Activated B cell treated with CpG ODN at 0.5 μM for 24 hours (primary cell): Measurements from ENCODE around the gene PFDN1. TPM values are rescaled to one million over a fixed set of nuclear protein-coding genes. Genes with fewer than 3 reads are reported as not detected.

ENCODE experiments used
- ATAC-seq: fragments of 200-7000 bp; cut with Tn5 transposase; one replicate; pipeline ENCODE4 v1.10.0; 2021; ENCODE audit warnings: low read depth, mild to moderate bottlenecking, moderate library complexity
- CTCF ChIA-PET: fragments of 350-600 bp; sonication (Branson Sonifier 250); formaldehyde crosslinking; loops from one replicate; lab custom pipeline; 2021; ENCODE audit warnings: antibody characterized with exemption; lab: Charles Lee
- POLR2A ChIA-PET: fragments of 350-600 bp; sonication (Branson Sonifier 250); formaldehyde crosslinking; loops from one replicate; lab custom pipeline; 2021; ENCODE audit warnings: antibody characterized with exemption; lab: Charles Lee
- DNase-seq: peaks from one replicate; pipeline ENCODE4 v3.0.0; 2022
- H3K27ac Mint-ChIP-seq: one replicate; pipeline ENCODE4 v1.8.0; 2020; ENCODE audit warnings: mixed read lengths
- H3K27me3 Mint-ChIP-seq: one replicate; pipeline ENCODE4 v1.8.0; 2021; ENCODE audit warnings: mixed read lengths
- H3K36me3 Mint-ChIP-seq: one replicate; pipeline ENCODE4 v1.8.0; 2021; ENCODE audit warnings: low read depth, mixed read lengths
- H3K4me1 Mint-ChIP-seq: one replicate; pipeline ENCODE4 v1.8.0; 2021; ENCODE audit warnings: mixed read lengths
- H3K4me3 Mint-ChIP-seq: one replicate; pipeline ENCODE4 v1.8.0; 2020; ENCODE audit warnings: mild to moderate bottlenecking, mixed read lengths
- H3K9me3 Mint-ChIP-seq: one replicate; pipeline ENCODE4 v1.8.0; 2020; ENCODE audit warnings: mixed read lengths
- intact Hi-C: fragments of 100-400 bp; cut with micrococcal nuclease; formaldehyde crosslinking; loops from one replicate; pipeline ENCODE4 v1.15.1; 2024
- total RNA-seq: library from RNA; stranded (reverse); gene quantifications from 2 replicates; pipeline ENCODE4 v1.2.3, GENCODE V29; 2022
- TF ChIP-seq, protein P1 (sequence below): fragments of 200-600 bp; IDR thresholded peaks from one replicate; pipeline ENCODE4 v1.8.0; 2022; ENCODE audit warnings: antibody characterized with exemption, mild to moderate bottlenecking

The PFDN1 gene
- total RNA-seq, 1 donor from 2014 or later = 38.2 TPM

DNA sequence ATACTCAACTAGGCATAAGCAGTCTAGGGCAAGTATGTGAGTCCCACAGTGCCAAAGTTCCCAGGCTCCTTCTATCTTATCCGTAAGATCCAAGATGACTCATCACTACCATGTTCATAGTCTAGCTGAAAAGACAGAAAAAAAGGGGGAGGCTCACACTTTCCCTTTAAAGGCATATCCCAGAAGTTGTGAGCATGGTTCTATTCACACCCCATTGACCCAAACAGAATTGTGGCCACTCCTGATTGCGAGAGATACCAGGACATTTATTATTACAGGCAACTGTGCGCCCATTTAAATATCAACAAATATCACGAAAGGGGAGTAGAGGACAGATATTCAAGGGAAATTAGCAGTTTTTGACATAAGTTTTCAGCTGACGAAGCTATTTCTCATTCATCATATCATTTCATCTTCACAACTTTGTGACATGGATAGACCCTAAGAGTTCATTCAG is 8.1 kb upstream of the PFDN1 start:
- peaks cover 5% of the 10 kb centered on the region for H3K27me3 Mint-ChIP-seq
- TF ChIP-seq, protein P1, sequence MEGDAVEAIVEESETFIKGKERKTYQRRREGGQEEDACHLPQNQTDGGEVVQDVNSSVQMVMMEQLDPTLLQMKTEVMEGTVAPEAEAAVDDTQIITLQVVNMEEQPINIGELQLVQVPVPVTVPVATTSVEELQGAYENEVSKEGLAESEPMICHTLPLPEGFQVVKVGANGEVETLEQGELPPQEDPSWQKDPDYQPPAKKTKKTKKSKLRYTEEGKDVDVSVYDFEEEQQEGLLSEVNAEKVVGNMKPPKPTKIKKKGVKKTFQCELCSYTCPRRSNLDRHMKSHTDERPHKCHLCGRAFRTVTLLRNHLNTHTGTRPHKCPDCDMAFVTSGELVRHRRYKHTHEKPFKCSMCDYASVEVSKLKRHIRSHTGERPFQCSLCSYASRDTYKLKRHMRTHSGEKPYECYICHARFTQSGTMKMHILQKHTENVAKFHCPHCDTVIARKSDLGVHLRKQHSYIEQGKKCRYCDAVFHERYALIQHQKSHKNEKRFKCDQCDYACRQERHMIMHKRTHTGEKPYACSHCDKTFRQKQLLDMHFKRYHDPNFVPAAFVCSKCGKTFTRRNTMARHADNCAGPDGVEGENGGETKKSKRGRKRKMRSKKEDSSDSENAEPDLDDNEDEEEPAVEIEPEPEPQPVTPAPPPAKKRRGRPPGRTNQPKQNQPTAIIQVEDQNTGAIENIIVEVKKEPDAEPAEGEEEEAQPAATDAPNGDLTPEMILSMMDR = no peak
- no peaks in the 10 kb centered on the region for H3K4me1 Mint-ChIP-seq
- ATAC-seq (no peak), DNase-seq (no peak)
- H3K4me3 Mint-ChIP-seq = no peak overlapping the region
- H3K9me3 Mint-ChIP-seq = no peaks in the 10 kb centered on the region
- intact Hi-C loops = no loop called here
- H3K27ac Mint-ChIP-seq = no peak overlapping the region
- POLR2A ChIA-PET = no interaction called here
- CTCF ChIA-PET = no interaction called here
- H3K36me3 Mint-ChIP-seq = no peaks in the 10 kb centered on the region

- ChIA-PET POLR2A (no interaction called here), CTCF (no interaction called here)
- DNase-seq (no peak), ATAC-seq (no peak)
- no peak overlapping the region for H3K4me3 Mint-ChIP-seq
- H3K27ac Mint-ChIP-seq = no peak overlapping the region
- intact Hi-C loops = no loop called here
- no peaks in the 10 kb centered on the region for H3K36me3 Mint-ChIP-seq
- H3K9me3 Mint-ChIP-seq = no peaks in the 10 kb centered on the region
- TF ChIP-seq, protein P1 = no peak
- peaks cover 5% of the 10 kb centered on the region for H3K27me3 Mint-ChIP-seq
- H3K4me1 Mint-ChIP-seq = no peaks in the 10 kb centered on the region
Measured at GRCh38 chr5:140310434-140310833, 7.5 kb upstream of the PFDN1 start.

DNA sequence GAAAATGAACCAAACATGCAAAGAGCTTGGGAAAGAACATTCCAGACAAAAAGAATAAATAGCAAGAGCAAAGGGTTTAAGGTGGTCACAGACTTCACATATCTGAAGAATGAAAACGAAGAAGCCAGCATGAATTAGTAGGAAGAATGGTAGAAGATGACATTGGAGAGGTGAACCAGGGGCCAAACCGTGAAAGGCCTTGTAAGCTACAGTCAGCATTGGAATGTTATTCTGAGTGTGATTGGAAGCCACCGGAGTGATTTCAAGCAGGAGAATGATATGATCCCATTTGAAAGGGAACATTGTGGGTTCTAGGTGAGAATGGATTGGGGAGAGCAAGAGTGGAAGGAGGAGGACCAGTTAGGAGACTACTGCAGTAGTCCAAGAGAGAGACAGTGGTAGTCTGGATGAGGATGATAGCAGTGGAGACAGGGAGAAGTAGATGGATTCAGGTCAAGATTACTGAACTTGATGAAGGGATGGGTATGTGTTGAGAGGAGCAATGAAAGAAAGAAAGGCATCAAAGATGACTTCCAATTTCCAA is 6.9 kb upstream of the PFDN1 start:
- ChIA-PET CTCF (no interaction called here), POLR2A (no interaction called here)
- no peak for ATAC-seq
- H3K9me3 Mint-ChIP-seq = no peaks in the 10 kb centered on the region
- no peaks in the 10 kb centered on the region for H3K4me1 Mint-ChIP-seq
- intact Hi-C loops = no loop called here
- H3K4me3 Mint-ChIP-seq = no peak overlapping the region
- H3K36me3 Mint-ChIP-seq = no peaks in the 10 kb centered on the region
- DNase-seq = no peak
- TF ChIP-seq, protein P1 = no peak
- no peak overlapping the region for H3K27ac Mint-ChIP-seq
- H3K27me3 Mint-ChIP-seq = peaks cover 8% of the 10 kb centered on the region

DNA sequence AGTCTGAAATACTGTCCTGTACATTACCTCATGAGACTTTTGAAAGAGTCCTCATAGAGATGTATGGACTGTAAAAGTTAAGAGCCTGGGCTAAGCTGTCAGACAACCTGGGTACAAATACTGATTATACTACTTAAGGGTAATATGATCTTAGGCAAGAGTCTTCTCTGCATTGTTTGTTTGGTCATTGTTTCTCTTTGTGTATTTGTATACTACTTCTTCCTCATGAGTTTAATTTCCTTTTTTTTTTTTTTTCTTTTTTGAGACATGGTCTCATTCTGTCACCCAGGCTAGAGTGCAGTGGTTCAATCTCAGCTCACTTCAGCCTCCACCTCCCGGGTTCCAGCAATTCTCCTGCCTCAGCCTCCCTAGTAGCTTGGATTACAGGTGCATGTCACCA is 2.6 kb upstream of the PFDN1 start:
- Mint-ChIP-seq H3K27me3 (peaks cover 6% of the 10 kb centered on the region), H3K9me3 (no peaks in the 10 kb centered on the region), H3K4me1 (peaks cover 19% of the 10 kb centered on the region), H3K27ac (no peak overlapping the region), H3K36me3 (peaks cover 8% of the 10 kb centered on the region), H3K4me3 (no peak overlapping the region)
- DNase-seq (no peak), ATAC-seq (no peak)
- TF ChIP-seq, protein P1 = no peak
- CTCF ChIA-PET = no interaction called here
- POLR2A ChIA-PET = interaction anchor here (1.2 kb wide), 1 partner anchor 95 kb away, joined by 3 read pairs; no protein-coding TSS in a partner anchor
- intact Hi-C loops = no loop called here

DNA sequence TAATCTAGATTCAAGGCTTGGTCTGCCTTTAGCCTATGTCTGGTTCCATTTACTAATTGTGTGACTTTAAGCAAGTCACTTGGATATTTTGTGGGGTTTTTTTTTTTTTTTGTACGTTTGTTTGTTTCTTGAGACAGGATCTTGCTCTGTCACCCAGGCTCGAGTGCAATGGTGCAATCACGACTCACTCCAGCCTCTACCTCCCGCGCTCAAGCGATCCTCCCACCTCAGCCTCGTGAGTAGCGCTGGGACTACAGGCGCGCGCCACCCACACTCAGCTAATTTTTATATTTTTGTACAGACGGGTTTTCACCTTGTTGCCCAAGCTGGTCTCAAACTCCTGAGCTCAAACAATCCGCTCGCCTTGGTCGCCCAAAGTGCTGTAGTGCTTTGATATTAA is 1.1 kb upstream of the PFDN1 start:
- Mint-ChIP-seq H3K27ac (no peak overlapping the region), H3K27me3 (peaks cover 6% of the 10 kb centered on the region), H3K9me3 (no peaks in the 10 kb centered on the region), H3K4me1 (peaks cover 21% of the 10 kb centered on the region), H3K36me3 (peaks cover 19% of the 10 kb centered on the region), H3K4me3 (no peak overlapping the region)
- no peak for ATAC-seq
- intact Hi-C loops = loop anchor here (1.0 to 5.0 kb wide), 6 partner anchors 20 to 1837 kb away; partner anchors contain the start of genes ANKHD1, CYSTM1, EGR1 and HBEGF
- ChIA-PET CTCF (no interaction called here), POLR2A (interaction anchor here (0.6 to 1.2 kb wide), 4 partner anchors 11 to 160 kb away, joined by 3 to 7 read pairs (median 5); no protein-coding TSS in a partner anchor)
- TF ChIP-seq, protein P1 = no peak
- DNase-seq = no peak
